Amniotic stem cell (primary cell): ENCODE results near the gene MRPL24.
"Not testable (repeated sequence)": the region's sequence is repeated elsewhere in the genome, so short reads cannot be mapped to it uniquely, and the experiment has no call there.

Source experiments
- DNase-seq: peaks from one replicate; lab custom pipeline; 2025; lab: John Stamatoyannopoulos, UW

MRPL24 gene

DNA sequence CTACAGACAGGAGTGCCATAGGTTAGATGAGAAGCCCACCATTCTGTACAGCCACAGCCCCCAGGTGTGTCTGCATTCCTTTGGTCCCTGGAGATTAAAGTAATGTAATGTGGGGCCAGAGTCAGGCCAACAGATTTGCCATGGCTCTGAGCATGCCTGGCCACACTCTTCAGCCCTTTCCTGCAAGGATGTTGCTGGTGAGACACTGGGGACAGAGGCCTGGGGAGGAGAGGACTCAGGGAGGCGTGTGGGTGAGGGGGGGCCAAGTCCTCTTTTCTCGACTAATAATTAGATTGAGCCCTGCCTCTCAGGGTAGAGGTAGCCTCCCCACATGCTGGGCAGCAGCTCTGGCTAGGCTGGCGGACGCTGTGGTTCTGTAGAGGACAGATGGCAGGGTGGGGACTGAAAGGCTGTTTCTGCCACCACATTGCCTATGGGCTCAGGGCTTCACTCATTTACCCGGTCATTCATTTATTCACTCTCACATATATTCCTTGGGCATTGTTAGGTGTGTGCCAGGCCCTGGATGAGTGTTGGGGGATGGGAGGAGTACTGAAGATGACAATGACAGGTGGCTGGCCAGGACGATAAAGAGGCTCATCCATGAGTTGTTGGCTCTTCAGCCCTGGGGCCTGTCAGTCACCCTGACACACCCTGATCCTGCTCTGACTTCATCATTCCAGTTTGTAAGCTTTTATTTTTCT is 19.4 kb upstream of the MRPL24 start:
- DNase-seq = no peak

DNA sequence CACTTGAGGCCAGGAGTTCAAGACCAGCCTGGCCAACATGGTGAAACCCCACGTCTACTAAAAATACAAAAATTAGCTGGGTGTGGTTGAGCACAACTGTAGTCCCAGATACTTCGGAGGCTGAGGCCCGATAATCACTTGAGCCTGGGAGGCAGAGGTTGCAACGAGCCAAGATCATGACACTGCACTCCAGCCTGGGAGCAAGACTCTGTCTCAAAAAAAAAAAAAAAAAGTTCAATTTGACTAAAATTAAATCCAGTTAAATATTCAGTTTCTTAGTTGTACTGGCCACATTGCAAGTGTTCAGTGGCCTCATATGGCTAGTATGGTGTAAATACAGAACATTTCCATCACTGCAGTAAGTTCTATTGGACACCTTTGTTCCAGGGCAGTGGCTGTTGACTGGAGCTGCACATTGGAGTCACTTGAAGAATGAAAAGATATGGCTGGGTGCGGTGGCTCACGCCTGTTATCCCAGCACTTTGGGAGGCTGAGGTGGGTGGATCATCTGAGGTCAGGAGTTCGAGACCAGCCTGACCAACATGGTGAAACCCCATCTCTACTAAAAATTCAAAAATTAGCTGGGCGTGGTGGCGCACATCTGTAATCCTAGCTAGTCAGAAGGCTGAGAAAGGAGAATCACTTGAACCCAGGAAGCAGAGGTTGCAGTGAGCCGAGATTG is 16.8 kb upstream of the MRPL24 start:
- DNase-seq = not testable (repeated sequence)

DNA sequence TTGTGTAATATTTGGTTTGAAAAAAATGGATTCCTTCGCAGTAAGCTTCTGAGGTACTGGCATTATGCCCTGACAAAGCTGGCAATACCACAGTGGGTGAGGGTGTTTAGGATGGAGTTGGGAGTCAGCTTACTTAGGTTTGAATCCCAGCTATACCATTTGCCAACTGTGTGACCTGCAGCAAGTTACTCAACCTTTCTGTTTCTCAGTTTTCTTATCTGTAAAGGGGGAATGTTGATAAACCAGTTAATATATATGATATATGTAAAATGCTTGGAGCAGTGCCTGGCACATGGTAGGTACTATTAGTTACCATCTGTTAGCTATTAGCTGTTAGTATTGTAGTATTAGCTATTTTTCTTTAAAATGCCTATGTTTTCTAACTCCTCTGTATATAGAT is 15.5 kb upstream of the MRPL24 start:
- no peak for DNase-seq

DNA sequence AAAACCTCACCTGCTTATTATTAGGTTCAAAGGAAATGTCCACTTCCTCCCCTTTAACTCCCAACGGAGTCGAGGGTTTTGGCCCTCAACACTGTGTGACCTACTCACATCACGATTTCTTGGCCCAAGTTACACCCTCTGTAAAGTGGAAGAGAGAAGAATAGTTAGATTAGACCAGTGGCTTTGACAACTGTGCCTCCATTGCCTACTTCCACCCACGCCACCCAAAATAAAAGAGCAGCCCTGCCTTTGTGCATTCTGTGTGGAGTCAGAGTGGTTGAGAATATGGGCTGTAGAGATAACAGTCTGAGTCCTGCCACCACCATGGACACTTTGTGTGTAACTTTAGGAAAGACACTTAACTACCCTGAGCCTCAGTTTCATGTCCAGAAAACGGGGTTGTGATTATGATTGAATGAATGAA is 14.7 kb upstream of the MRPL24 start:
- DNase-seq = no peak

DNA sequence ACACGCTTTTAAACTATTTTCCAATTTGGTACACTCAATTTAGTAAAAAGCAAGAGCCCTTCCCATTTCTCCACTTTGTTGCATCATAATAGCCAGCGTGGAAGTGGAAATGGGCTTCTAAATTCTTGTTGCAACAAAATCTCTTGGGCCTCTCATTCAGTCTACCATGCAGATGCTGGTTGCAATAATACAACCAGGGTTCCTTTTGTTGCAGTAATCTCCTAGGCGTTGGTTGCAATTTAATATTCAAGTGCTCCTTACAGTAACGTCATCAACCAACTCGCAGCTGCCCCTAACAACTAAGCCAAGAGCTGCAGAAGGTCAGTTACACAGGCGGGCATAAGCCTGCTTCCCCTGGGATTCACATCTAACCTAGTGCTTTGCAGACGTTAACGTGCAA is 13.3 kb upstream of the MRPL24 start:
- no peak for DNase-seq

DNA sequence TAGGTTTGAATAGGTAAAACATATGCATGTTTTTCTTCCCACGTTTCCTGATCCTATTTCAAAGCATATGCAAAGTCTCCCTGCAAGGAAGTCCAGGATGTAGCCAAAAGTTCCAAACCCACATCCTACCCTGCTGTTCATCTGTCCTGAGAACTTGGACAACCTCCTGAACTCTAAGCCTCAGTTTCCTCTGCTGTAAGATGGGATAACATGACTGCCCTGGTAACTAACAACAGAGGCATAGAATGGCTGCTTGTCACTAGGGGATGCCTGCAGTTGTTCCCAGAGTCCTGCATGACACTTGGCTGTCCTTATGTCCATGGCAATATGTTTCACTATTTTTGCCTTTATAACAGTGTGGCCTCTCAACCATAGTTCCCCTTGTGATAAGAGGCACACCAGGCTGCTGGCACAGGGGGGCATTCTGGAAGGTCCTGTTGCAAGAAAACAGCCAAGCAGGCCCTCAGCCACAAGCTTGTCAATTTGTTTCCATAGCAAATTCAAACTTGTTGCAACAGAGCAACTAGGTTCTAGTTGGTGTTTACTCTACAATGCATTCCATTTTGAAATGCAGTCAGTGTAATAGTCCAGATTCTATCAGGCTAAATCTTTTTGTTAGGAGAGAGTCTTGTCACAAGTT is 12.1 kb upstream of the MRPL24 start:
- no peak for DNase-seq

DNA sequence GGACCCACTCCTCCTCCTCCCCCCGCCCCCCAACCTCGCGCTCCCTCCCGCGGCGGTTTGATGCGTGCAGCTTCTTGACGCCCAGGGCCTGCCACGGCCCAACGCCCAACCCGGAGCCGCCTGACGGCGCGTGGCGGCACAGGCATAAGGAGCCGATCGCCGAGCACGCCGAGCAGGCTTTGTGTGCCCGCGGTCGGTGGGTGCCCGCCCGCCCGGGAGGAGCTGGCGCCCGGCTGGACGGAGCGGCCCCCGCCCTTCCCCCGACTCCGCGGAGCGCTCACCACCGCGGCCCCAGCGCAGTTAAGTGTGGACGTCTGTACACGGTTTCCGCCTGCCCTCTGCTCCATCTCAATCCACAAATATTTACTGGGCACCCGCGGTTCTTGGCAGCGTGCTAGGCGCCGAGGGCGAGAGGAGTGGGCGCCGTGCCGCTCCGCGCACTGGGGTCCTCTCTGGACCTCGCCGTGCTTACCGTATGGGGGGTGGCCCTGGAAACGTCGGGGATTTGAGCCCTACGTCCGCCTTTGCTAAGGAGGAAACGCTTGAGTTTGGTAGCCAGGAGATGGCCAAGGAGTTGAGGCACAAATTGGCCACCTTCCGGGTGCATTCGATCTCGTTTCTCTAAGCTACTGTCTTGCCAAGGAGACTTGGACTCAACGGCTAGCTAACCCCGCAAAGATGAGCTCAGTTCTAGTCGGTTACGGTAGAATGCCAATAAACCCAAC is 11.0 kb upstream of the MRPL24 start:
- peak; percentile 90 for DNase-seq

DNA sequence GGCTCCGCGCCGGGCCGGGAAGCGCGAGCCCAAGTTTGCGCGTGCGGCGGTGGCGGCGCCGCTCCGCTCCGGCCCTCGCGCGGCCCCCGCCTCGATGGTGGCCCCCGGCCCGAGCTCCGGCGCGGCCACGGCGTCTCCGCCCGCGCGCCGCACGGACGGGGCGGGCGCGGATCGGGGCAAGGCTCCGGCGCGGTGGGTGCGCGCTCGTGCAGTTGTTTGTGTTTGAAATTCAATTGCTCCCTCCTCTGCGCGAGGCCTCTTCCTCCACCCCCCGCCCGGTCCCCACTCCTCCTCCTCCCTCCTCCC is 10.5 kb upstream of the MRPL24 start, which contains the start of gene HDGF:
HDGF (minus strand) TSS at position 225 of the 306 bp plus-strand sequence. CDS start 246 bp downstream, outside the sequence.
- DNase-seq = no peak

DNA sequence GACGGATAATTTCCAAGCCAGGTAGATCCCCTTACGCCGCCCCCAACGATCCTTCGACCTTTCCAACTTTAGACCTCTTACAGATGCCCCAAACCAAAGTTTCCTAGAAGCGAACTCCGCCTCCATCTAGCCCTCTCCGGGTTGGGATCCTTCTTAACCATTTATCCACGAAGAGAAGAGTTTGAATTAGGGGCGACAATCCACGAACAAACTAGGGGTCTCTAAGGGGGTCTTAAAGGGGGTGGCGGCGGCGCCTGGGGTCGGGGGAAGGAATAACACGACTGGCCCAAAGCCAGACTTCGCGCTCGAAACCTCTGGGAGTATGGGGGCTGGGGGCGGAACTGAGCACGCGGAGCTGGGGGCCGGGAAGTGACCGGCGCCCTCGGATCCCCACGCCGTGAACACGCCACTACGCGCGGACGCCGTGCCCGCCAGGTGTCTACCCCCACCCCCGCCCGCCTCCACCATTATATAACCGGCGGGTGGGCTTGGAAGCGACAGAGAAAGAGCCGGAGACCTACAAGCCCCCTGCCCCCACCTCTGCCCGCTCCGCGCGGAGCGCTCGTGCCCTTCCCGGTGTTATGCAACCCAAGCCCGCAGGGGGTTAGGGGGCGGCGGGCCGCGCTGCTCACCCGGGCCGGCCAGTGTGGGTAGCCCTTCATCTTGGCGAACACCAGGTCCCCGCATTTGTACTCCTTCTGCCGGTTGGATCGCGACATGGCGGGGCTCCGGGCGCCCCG is 10.0 kb upstream of the MRPL24 start:
- no peak for DNase-seq

DNA sequence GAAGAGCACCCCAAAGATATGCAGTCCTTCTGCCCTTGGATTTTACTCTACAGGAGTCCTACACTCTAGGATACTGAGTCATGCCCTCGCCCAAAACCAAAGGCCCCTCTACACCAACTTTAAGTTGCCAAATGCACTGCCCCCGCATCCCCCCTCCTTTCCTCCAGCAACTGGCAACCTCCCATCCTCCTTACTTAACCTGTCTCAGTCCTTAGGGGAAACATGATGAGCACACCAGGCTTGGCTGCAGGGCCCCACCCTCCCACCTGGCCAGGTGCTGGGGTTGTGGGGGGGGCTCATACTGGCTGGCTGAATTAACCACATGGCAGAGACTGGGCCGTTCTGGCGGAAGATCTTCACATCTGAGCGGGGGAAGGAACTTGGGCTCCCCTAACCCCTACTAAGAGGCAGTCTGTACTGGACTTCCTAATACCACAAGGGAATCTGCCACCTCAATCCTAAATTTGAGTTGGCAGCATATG is 9.3 kb upstream of the MRPL24 start:
- DNase-seq = no peak

DNA sequence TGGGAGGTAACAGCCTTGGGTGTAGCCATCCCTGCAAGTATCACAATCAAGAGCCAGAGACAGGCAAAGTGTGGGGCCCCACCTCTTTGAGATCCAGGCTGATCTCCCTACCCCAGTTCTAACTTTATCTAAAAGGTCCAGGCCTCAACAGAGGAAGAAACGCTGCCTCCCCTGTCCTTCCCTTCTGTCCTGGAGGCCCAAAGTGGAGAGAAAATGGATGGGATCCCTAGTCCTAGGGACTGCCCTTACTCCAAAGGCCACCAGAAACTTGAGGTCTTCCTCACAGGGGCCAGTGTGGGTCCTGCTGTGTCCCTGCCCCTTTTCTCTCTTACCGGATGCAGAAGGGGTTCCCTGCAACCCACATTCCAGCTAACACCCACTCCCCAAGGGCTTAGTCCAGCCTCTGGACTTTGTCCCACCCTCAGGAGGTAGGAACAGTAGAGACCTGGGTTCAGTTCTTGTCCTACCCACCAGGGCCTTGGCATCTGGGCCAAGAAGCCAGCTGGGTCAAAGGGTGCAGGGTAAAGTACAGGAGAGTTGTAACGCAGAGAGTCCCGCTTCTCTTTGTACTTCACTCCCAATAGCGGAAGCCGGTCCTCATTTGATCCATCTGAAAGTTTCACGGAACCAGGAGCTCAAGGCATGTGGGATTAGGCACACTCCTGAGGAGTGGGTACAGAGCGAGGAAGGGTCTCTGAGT is 8.7 kb upstream of the MRPL24 start:
- no peak for DNase-seq

DNA sequence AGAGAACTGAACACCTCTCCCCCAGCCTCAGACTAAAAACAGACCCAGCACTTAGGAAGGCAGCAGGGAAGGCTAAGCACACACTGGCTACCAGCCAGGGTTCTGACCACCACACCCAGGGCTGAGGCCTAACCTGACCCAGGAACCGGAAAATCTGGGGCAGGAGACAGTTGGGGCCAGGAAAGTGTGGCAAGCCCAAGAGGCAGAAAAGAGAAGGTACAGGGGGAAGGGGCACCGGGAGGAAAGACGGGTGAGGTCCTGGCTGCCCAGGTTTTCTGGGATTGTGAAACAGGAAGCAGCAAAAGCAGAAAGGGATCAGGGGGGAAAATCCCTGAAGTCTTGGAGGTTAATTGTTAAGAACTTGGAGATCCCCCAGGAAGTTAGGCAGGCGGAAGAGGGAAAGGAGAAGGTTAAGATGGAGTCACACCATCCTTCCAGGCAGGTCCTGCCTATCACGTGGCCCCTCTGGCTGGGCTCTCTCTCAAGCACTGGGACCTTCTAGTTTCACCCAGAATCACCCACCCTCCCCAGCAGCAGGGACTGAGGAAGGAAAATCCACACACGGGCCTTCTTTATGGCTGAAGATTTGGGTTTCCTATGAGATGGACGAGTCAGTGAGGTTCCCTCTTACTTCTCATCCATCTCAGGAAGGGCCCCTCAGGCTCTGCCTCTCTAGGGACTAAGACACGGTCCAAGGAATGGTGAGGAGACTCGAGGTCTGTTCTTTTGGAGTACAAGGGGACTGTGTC is 8.0 kb upstream of the MRPL24 start:
- DNase-seq = no peak

DNA sequence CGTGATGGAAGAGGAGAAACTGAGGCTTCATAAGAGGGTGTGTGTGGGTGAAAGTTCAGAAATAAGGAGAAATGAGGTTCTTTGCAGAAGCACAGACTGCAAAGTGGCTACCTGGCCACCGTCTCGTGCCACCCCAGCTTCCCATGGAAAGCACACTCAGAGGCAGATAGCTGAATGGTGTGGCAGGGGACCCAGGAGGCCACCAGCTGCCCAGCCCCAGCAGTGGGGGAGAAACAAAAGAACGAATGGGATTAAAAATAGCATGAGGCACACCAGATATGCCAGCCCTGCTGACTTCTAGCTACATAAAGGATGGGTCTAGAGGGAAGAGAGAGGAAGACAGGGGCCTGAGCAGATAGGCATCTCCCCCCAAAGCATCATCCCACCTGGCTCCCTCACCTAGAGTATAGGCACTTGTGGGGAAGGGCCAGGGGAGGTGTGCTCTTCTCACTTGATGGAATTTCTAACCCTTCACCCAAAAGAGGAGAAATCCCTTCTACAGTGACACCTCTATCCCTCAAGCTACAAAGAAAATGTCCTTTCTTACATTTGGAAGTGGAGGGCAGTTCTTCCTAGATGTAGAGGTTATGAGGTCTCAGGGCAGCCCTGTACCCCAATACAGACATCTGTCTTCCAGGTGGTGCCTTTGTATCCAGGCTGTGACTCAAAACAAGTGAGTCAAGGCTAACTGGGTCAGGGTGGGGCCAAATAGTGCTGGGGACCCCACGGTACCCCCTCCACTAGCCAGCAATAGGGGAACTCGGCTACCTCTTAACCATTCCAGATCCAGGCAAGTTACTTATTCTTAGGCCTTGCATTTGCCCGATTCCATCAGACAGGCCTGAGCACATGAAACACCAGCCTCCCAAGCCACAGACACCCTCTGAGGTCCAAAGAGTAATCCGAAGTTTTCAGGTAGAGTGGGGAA is 7.1 kb upstream of the MRPL24 start:
- no peak for DNase-seq

DNA sequence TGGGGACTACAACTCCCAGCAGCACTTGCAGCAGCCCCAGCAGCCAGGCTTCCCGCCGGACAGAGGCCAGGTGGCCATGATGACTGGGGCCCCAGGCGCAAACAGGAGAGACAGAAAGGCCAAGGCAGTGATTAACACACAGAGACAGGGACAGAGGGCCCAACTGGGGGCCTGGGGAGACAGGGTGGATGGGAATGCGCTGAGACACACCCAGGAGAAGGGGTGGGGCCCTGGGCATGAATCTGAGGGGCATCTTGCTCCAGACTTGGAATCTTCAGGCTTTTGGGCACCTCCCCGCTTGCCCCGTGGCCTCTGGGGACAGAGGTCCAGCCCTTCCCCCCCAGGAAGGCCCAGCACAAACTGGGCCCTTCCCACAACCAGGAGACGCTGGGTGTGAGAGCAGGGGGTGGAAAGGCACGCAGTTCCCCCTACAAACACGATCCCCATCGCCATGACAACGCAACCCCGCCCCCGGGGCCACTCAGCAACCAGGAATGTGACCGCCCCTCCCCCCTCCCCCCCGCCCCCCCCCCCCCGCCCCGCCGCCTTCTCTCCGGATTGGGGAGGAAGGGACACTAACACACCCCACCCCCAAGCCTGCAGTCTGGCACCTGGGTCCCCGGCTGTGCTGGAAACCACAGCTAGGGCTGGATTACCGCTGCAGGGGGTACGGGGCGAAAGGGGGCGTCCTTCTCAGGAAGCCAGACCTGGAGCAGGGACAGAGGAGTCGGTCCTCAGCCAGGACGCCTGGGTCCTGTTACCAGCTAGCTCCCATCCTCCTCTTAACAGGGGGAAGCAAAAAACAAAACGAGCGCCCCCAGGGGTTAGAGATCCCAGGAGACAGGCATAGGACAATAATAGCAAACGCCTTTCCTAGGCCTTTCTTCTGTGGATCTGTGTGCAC is 6.1 kb upstream of the MRPL24 start:
- DNase-seq = peak; percentile 73

DNA sequence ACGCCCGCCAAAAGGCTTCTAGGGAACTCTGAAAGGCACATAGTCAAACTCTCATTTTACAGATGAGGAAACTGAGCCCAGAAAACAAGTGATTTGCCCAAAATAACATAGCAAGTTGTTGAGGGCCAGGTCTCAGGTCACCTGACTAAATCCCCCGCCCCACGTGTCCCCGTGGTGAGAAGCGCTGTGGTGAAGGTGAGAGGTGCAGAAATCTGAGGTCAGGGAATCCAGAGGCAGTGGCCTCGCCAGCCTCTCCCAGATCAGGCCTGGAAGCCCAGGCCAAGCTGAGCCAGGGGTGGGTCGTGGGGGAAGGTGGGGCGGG is 5.5 kb upstream of the MRPL24 start:
- no peak for DNase-seq

DNA sequence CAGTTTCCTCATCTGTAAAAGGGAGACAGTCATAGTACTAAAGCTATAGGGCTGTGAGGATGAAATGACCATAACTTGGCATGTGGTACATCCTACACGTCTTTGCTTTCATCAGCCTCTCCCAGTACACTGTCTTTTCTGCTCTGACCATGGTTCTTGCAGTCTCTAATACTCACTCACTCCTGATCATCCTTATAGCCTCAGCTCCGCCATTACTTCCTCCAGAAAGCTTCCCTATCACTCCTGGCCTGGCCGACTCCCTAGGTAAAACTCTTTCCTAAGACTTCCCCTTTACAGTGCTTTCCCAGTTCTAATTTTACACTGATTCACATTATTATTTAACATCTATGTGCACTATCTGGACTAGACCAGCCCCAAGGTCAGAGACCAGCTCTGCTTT is 5.0 kb upstream of the MRPL24 start:
- DNase-seq = no peak

DNA sequence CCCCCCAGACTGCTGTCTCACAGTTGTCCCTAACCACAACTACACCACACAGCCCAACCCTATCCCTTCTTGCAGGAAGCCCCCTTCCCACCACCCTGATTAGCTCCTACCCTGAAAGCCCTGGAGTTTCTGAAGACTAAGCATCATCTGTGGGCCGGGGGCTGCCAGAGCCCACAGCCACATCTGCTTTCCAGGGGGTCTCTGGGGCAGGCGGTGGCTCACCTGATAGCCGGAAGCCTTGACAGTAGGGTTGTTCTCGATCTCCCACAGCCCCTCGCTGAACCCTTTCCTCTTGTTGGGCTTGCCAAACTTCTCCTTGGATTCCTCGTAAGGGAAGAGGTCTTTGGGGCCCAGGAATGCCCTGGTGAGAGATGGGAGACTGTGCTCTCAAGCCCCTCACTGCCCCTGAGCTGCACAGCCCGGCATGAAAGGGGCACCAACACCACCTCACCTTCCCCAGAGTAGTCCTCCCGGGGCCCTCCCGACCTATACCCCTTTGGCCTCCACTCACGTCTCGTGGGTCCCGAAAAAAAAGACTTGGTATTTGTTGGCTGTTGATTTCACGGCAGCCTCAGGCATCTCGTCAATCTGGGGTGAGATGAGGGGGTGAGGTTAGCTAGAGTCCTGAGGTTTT is 4.0 kb upstream of the MRPL24 start:
- no peak for DNase-seq

DNA sequence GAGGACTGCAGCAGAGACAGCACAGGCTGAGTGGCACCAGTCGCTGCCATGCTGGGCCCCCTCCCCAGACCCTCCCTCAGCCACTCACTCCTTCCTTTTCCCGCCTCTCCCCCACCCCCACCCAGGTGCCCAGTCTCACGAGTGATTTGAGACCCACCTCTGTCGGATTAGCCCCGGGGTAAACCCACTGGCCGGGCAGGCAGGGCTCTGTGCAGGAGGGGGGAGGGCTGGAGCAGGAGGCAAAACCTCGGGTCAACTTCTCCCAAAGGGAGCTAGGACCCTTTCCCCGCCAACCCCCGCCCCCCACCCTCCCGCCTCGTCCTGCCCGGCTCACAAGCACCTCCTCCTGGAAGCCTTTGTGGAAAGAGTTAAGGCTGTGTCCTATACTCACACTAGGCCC is 3.5 kb upstream of the MRPL24 start:
- DNase-seq = no peak
